ENCODE data around the gene CDH4. TPM values are rescaled to one million over a fixed set of nuclear protein-coding genes. Genes with fewer than 3 reads are reported as not detected.

Gene CDH4
- total RNA-seq, 1 donor from 2014 or later = not detected

DNA sequence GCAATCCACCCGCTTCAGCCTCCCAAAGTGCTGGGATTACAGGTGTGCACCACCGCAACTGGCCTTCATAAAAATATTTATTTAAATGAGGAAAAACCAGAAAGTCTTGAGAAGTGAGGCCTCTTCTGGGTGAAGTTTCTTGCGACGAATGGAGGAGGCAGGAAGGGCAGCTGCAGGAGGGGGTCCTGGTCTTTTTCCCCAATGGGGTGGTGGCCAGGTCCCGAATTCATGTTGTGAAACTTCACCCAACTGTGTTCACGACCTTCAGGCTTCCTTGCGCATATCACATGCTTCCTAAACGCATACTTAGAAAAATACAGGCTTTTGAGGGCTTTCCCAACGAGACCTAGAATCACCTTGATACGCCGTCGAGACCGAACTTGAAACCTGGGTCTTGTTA, 145.1 kb downstream of the CDH4 start:
- H3K4me1 Mint-ChIP-seq = no peaks in the 10 kb centered on the region
- ChIA-PET POLR2A (no interaction called here), CTCF (no interaction called here)
- no peaks in the 10 kb centered on the region for H3K27me3 Mint-ChIP-seq
- TF ChIP-seq, protein P1, sequence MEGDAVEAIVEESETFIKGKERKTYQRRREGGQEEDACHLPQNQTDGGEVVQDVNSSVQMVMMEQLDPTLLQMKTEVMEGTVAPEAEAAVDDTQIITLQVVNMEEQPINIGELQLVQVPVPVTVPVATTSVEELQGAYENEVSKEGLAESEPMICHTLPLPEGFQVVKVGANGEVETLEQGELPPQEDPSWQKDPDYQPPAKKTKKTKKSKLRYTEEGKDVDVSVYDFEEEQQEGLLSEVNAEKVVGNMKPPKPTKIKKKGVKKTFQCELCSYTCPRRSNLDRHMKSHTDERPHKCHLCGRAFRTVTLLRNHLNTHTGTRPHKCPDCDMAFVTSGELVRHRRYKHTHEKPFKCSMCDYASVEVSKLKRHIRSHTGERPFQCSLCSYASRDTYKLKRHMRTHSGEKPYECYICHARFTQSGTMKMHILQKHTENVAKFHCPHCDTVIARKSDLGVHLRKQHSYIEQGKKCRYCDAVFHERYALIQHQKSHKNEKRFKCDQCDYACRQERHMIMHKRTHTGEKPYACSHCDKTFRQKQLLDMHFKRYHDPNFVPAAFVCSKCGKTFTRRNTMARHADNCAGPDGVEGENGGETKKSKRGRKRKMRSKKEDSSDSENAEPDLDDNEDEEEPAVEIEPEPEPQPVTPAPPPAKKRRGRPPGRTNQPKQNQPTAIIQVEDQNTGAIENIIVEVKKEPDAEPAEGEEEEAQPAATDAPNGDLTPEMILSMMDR (IDR thresholded peaks at IDR 0.05) = no peak
- peaks cover 6% of the 10 kb centered on the region for H3K9me3 Mint-ChIP-seq
- ATAC-seq (ENCODE audit: low read depth) (no peak), DNase-seq (no peak)
- intact Hi-C loops (cut with micrococcal nuclease) = no loop called here
- H3K4me3 Mint-ChIP-seq = no peak overlapping the region
- H3K27ac Mint-ChIP-seq = no peak overlapping the region
- no peaks in the 10 kb centered on the region for H3K36me3 Mint-ChIP-seq (ENCODE audit: low read depth)

DNA sequence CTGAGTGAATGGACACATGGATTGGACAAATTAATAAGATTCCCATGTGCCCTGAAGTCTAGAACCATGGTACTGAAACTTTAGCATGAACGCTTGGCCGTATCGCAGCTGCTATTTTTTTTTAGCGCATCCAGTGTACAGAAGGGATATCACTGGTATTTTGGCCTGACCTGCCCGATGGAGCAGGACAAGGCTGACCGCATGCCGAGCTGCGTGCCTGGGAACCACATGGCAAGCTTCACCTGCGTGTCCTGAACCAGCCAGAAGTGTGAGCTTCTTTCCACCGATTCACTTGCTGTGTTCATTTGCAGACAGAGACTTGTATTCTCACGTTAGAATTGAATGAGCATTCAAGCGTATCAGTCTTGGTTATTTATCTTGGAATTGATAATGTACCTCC, 145.7 kb downstream of the CDH4 start:
- Mint-ChIP-seq H3K4me3 (no peak overlapping the region), H3K9me3 (peaks cover 6% of the 10 kb centered on the region), H3K4me1 (no peaks in the 10 kb centered on the region), H3K27me3 (no peaks in the 10 kb centered on the region), H3K36me3 (ENCODE audit: low read depth) (no peaks in the 10 kb centered on the region), H3K27ac (no peak overlapping the region)
- intact Hi-C loops (cut with micrococcal nuclease) = no loop called here
- POLR2A ChIA-PET = no interaction called here
- TF ChIP-seq, protein P1 (IDR thresholded peaks at IDR 0.05) = no peak
- DNase-seq = no peak
- CTCF ChIA-PET = no interaction called here
- no peak for ATAC-seq (ENCODE audit: low read depth)

DNA sequence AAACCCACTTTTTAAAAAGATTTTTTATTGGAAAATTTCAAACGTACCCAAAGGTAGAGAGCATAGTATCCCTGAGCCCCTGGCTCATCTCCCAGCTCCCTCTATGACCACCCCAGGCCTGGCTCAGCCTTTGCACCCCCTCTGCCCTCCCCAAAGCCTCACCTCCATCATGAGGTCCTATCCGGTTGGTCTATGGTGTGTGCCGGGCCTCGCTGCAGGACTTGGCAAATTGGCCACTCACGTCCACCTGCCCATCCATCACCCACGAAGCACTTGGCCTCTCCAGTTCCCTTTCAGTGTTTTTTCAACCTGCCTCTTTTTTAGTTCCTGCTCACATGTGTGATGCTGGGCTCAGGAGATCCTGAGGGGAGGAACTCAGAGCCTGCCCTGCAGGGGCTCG, 147.4 kb downstream of the CDH4 start:
- H3K4me1 Mint-ChIP-seq = no peaks in the 10 kb centered on the region
- H3K36me3 Mint-ChIP-seq (ENCODE audit: low read depth) = no peaks in the 10 kb centered on the region
- ATAC-seq (ENCODE audit: low read depth) = no peak
- no peak overlapping the region for H3K27ac Mint-ChIP-seq
- peaks cover 3% of the 10 kb centered on the region for H3K9me3 Mint-ChIP-seq
- no peaks in the 10 kb centered on the region for H3K27me3 Mint-ChIP-seq
- H3K4me3 Mint-ChIP-seq = no peak overlapping the region
- TF ChIP-seq, protein P1 (IDR thresholded peaks at IDR 0.05) = no peak
- ChIA-PET POLR2A (no interaction called here), CTCF (no interaction called here)
- DNase-seq = no peak
- intact Hi-C loops (cut with micrococcal nuclease) = no loop called here

DNA sequence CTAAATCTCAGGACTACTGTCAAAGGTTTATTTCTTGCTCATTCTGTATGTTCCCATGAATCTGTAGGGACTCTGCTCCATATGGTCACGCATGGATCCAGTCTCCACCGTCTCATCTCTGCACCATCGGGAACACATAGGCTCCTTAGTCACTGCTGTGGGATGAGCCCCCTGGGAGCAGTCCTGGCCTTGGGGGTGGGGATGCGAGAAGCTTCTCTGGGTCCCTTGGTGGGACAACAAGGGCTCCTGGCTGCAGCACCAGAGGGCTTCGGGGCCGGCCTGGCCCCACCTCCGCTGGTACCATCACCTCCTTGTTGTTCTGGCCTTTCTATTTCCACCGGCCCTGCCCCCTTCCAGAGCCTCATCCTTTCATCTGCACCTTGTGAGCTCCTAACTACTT, 148.4 kb downstream of the CDH4 start:
- intact Hi-C loops (cut with micrococcal nuclease) = no loop called here
- Mint-ChIP-seq H3K9me3 (peaks cover 3% of the 10 kb centered on the region), H3K4me3 (no peak overlapping the region), H3K36me3 (ENCODE audit: low read depth) (no peaks in the 10 kb centered on the region), H3K27ac (no peak overlapping the region), H3K27me3 (no peaks in the 10 kb centered on the region), H3K4me1 (no peaks in the 10 kb centered on the region)
- DNase-seq = no peak
- TF ChIP-seq, protein P1 (IDR thresholded peaks at IDR 0.05) = no peak
- ChIA-PET POLR2A (no interaction called here), CTCF (no interaction called here)
- ATAC-seq (ENCODE audit: low read depth) = no peak

DNA sequence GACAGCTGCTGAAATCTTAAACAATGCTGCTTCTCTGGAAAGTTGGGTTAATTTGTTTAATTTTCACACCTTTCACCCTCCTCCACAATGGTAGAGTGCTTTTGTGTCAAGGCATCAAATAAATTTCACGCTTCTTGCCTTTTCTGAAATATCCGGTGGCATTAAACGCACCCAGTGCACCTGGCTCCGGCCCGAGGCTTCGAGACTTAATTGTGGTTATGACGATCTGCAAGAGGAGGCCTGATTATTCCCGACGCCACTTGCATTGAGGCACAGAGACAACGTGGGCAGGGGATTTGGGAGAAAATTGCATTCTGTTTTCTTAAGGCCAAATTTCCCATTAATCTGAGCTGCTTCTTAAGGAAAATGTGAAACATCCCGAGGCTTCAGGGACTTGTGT, 152.2 kb downstream of the CDH4 start:
- ChIA-PET CTCF (no interaction called here), POLR2A (no interaction called here)
- ATAC-seq (ENCODE audit: low read depth) = no peak
- H3K36me3 Mint-ChIP-seq (ENCODE audit: low read depth) = no peaks in the 10 kb centered on the region
- H3K27ac Mint-ChIP-seq = no peak overlapping the region
- H3K4me1 Mint-ChIP-seq = no peaks in the 10 kb centered on the region
- peaks cover 5% of the 10 kb centered on the region for H3K9me3 Mint-ChIP-seq
- H3K4me3 Mint-ChIP-seq = no peak overlapping the region
- DNase-seq = no peak
- TF ChIP-seq, protein P1 (IDR thresholded peaks at IDR 0.05) = no peak
- no peaks in the 10 kb centered on the region for H3K27me3 Mint-ChIP-seq
- intact Hi-C loops (cut with micrococcal nuclease) = no loop called here

All from activated B cell treated with CpG ODN at 0.5 μM for 24 hours (primary cell).